NB4 (cell line): ENCODE results near the gene BCL2L1.
"Not testable (repeated sequence)": the region's sequence is repeated elsewhere in the genome, so short reads cannot be mapped to it uniquely, and the experiment has no call there.

Experiments used
- DNase-seq: peaks from one replicate; pipeline ENCODE4 v3.0.0; 2010; ENCODE audit warnings: low read depth
- H3K4me3 ChIP-seq: one replicate; pipeline ENCODE4 v1.5.1; 2011; ENCODE audit warnings: mild to moderate bottlenecking, low read depth, low read length, moderate library complexity
- CTCF ChIP-seq: IDR thresholded peaks from one replicate; pipeline ENCODE4 v1.5.1; 2012; ENCODE audit warnings: low read depth, low read length
- MYC ChIP-seq: IDR thresholded peaks from 2 replicates; pipeline ENCODE4 v1.6.1; 2011; ENCODE audit warnings: low read depth, low read length
- POLR2A ChIP-seq: IDR thresholded peaks from 2 replicates; pipeline ENCODE4 v1.6.1; 2011; ENCODE audit warnings: mild to moderate bottlenecking; ENCODE audit not compliant: insufficient read length; ENCODE audit errors: extremely low read depth
- TF ChIP-seq, protein P1 (sequence below): IDR thresholded peaks from 2 replicates; pipeline ENCODE4 v1.6.1; 2011; ENCODE audit warnings: low read depth, low read length

BCL2L1 gene

DNA sequence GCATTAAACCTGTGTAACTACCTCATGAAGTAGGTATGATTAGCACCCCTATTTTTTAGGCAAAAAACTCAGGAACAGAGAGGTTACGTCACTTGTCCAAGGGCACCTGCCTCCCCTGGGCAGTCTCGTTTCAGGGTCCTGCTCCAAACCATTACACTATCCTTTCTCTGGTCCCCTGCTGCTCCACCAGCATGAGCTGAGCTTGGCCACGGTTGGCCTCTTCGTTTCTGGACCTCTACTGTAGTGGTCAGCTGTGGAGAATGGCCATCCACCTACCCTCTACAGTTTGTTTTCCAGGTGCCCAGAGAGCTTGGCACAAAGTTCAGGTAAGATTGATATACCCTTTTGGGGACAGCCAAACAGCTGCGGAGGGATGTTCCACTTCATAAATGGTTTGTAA, 68.1 kb downstream of the BCL2L1 start:
- DNase-seq, result no peak
- TF ChIP-seq CTCF (no peak), POLR2A (no peak)
- no peak overlapping the region for H3K4me3 ChIP-seq

DNA sequence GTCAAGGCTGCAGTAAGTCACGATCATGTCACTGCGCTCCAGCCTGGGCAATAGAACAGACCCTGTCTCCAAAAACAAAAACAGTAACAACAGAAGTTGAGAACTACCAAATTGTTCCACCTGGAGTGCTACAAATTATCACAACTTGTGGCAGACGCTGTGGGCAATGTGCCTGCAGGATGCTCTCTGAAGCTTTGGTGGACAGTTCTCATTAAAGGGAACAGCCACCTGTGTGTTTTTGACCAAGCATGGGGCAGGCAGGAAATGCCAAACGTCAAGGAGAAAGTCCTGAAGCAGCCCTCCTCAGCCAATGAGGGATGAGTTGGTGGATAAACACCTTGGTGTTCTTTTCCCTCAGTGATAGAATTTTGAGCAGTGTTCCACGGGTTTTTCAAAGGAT, 69.1 kb downstream of the BCL2L1 start:
- DNase-seq, result no peak
- TF ChIP-seq, protein P1, sequence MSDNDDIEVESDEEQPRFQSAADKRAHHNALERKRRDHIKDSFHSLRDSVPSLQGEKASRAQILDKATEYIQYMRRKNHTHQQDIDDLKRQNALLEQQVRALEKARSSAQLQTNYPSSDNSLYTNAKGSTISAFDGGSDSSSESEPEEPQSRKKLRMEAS, result no peak
- TF ChIP-seq MYC (no peak), CTCF (no peak), POLR2A (no peak)

DNA sequence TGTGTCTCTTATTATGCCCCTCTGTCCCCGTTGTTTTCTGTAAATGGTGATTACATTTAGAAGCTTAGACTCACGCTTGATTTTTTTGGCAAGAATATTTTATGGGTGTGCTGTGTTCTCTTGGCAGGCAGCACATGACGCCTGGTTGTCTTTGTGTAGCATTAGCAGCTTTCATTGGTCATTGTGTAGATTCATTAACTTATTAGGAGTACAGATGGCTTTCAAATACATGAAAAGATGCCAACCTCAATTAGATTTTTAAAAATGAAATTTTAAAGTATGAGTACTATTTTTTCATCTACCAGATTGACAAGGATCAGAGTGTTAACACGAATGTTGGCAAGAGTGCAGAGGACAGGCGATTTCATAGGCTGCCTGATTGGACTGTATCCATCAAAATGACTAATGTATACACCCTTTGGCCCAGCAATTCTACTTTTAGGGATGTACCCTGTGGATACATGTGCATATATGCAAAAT, 69.7 kb downstream of the BCL2L1 start:
- no peak for TF ChIP-seq POLR2A
- TF ChIP-seq, protein P1, result no peak
- no peak for TF ChIP-seq CTCF
- no peak for DNase-seq
- no peak overlapping the region for H3K4me3 ChIP-seq

More for the DNA sequence above, 69.1 kb downstream of the BCL2L1 start:
- no peak overlapping the region for H3K4me3 ChIP-seq

DNA sequence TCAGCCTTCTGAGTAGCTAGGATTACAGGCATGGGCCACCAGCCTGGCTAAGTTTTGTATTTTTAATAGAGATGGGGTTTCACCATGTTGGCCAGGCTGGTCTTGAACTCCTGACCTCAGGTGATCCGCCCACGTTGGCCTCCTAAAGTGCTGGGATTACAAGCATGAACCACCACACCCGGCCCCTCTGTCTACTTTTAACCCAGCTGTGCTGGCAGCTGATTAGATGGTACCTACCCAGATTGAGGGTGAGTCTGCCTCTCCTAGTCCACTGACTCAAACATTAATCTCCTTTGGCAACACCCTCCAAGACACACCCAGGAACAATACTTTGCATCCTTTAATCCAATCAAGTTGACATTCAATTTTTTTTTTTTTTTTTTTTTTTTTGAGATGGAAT, 74.6 kb downstream of the BCL2L1 start:
- not testable (repeated sequence) for DNase-seq, H3K4me3 ChIP-seq

DNA sequence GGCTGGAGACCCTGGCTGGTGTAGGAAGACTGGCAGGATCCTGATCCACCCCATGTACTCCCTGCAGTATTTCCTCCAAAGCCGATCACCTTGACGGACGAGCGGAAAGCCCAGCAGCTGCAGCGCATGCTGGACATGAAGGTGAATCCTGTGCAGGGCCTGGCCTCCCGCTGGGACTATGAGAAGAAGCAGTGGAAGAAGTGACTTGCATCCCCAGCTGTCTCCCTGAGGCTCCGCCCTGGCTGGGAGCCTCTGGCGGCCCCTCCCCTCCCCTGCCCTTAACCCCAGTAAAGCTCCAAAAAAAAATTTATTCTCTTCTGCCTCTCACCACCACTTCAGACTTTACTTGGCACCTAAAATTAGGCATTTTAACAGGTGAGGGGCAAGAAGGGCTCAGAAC, 78.0 kb downstream of the BCL2L1 start:
- H3K4me3 ChIP-seq, result no peak overlapping the region
- no peak for DNase-seq
- TF ChIP-seq MYC (no peak), POLR2A (no peak), CTCF (no peak)
- TF ChIP-seq, protein P1, result no peak

- TF ChIP-seq, protein P1, result no peak
- TF ChIP-seq MYC, result no peak
- TF ChIP-seq CTCF, result no peak
- TF ChIP-seq POLR2A, result no peak
- no peak overlapping the region for H3K4me3 ChIP-seq
- DNase-seq, result no peak
Measured at GRCh38 chr20:31643522-31643921, 79.1 kb downstream of the BCL2L1 start.

DNA sequence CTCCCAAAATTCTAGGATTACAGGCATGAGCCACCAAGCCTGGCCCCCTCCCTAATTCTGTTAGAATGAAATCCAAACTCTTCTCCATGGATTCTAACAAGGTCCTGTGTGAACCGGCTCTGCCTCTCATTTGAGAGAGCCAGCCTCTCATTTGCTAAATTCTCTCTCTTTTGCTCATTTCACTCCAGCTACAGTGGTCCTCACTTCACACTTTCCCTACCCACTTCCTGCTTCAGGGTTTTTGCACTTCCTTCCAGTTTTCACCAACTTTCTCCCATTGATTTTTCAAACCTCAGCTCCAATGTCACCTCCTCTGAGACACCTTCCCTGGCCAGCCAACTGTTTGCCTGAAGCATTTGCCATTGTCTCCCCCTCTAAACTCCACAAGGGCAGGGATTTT, 79.8 kb downstream of the BCL2L1 start:
- DNase-seq, result no peak
- no peak overlapping the region for H3K4me3 ChIP-seq
- TF ChIP-seq POLR2A (no peak), MYC (no peak), CTCF (no peak)
- TF ChIP-seq, protein P1, result no peak
